ENCODE data around the gene PLIN1. TPM values are rescaled to one million over a fixed set of nuclear protein-coding genes. Genes with fewer than 3 reads are reported as not detected.

The PLIN1 gene
- total and polyA plus RNA-seq, 2 of the 4 experiments (the other 2 are of a cell fraction), result under 0.01 to 0.07 TPM

- no peak overlapping the region for H2AK9ac ChIP-seq (replicated peaks; ENCODE audit: low read depth, low read length, poor library complexity)
- H4K20me1 ChIP-seq (ENCODE audit: insufficient read depth, low read length), result no peaks in the 10 kb centered on the region
- no peak overlapping the region for H2AK5ac ChIP-seq (ENCODE audit: low read depth, low read length)
- DNase-seq (no peak), ATAC-seq (ENCODE audit: low read depth) (no peak)
- intact Hi-C loops (cut with micrococcal nuclease), result no loop called here
- H2BK5ac ChIP-seq (ENCODE audit: low read depth, low read length, poor library complexity, severe bottlenecking), result no peak overlapping the region
- H3K4me2 ChIP-seq (ENCODE audit: low read depth, low read length), result no peak overlapping the region
- no peak overlapping the region for H3K27ac ChIP-seq (ENCODE audit: insufficient read depth, low read length)
- H3K36me3 ChIP-seq (ENCODE audit: control insufficient read depth, insufficient read depth, low read length), result no peaks in the 10 kb centered on the region
- CTCF ChIA-PET, result interaction anchor here (0.9 kb wide), 1 partner anchor 10 kb away, joined by 3 read pairs; no protein-coding TSS in a partner anchor
- 100% methylated on average over 1 of the region's 12 CpGs; no CpG with 5 or more reads in 1 of the 2 experiments for WGBS, 2 experiments (ENCODE audit: extremely low coverage in 2 of 2, insufficient read length in 1 of 2)
- no peak overlapping the region for H3K14ac ChIP-seq (replicated peaks; ENCODE audit: low read depth, low read length)
- 0 out of 2 replicates have a peak, but pooled peaks cover 2% of the 10 kb centered on the region for H3K9me1 ChIP-seq (ENCODE audit: insufficient read depth, low read length)
- H3K9ac ChIP-seq (ENCODE audit: low read depth, low read length), result no peak overlapping the region
- no peak overlapping the region for H3K18ac ChIP-seq (ENCODE audit: low read depth, low read length)
- POLR2A ChIA-PET (ENCODE audit: unreplicated experiment), result no interaction called here
- no peak overlapping the region for H4K91ac ChIP-seq (ENCODE audit: insufficient read depth, low read depth, low read length)
- H3K4ac ChIP-seq (ENCODE audit: low read depth, low read length), result no peak overlapping the region
- H4K8ac ChIP-seq (ENCODE audit: low read depth in 2 of 2, low read length in 2 of 2), result no peak overlapping the region
- no peak overlapping the region for H2BK15ac ChIP-seq (ENCODE audit: low read depth, low read length)
- in situ Hi-C loops (cut with MboI; ENCODE audit: low sequenced_read_pairs), result no loop called here
- no peak overlapping the region for H2AFZ ChIP-seq (replicated peaks; ENCODE audit: low read length, poor library complexity)
- no peak overlapping the region for H3K56ac ChIP-seq (ENCODE audit: extremely low read depth, insufficient read depth, low read length)
- no peak overlapping the region for H3K23ac ChIP-seq (ENCODE audit: low read depth, low read length)
- H3K4me1 ChIP-seq (ENCODE audit: control insufficient read depth, insufficient read depth, low read length), result no peaks in the 10 kb centered on the region
- dilution Hi-C loops (cut with HindIII; ENCODE audit: low sequenced_read_pairs, unreplicated experiment), result no loop called here
- no peaks in the 10 kb centered on the region for H3K9me3 ChIP-seq (ENCODE audit: control insufficient read depth, insufficient read depth, low read length)
- no peak overlapping the region for H2BK120ac ChIP-seq (ENCODE audit: low read depth, low read length)
- H3K79me1 ChIP-seq (ENCODE audit: low read depth in 1 of 2, low read length in 2 of 2), result no peaks in the 10 kb centered on the region
- TF ChIP-seq CTCF (conservative IDR thresholded peaks at IDR 0.05; ENCODE audit: low read depth, low read length), result peak; percentile 28; the same call in 1 of the 2 replicates
- peak; percentile 5; the same call in 1 of the 2 replicates for TF ChIP-seq RAD21 (IDR thresholded peaks at IDR 0.05; ENCODE audit: low read length)
- no peak for TF ChIP-seq RCOR1 (IDR thresholded peaks at IDR 0.05; ENCODE audit: insufficient replicate concordance, low read length)
- no peaks in the 10 kb centered on the region for H3K27me3 ChIP-seq (ENCODE audit: control insufficient read depth, insufficient read depth, low read length)
- no peak overlapping the region for H4K5ac ChIP-seq (ENCODE audit: low read depth, low read length)
- H2BK20ac ChIP-seq (ENCODE audit: low read depth, low read length), result no peak overlapping the region
- no TSS peak for BruUV-seq (replicated peaks)
- no peak overlapping the region for H3K4me3 ChIP-seq (ENCODE audit: insufficient read depth, low read depth, low read length)
Observed at GRCh38 chr15:89673165-89673512, 6.0 kb downstream of the PLIN1 start.

Data from IMR-90 (cell line).